DOHH2 (cell line): ENCODE measurements around the gene NSD2.

Experiments
- CTCF ChIP-seq: fragments of 200-600 bp; sonication (generic); IDR thresholded peaks from one replicate; pipeline ENCODE4 v1.5.1; 2014; ENCODE audit warnings: antibody characterized with exemption, mild to moderate bottlenecking, low read depth, low read length; ENCODE audit not compliant: poor library complexity, severe bottlenecking
- EZH2phosphoT487 ChIP-seq: fragments of 200-600 bp; sonication (generic); IDR thresholded peaks from 2 replicates; pipeline ENCODE4 v1.6.1; 2017; ENCODE audit warnings: borderline replicate concordance, mild to moderate bottlenecking, antibody characterized with exemption, low read length, moderate library complexity, mixed read lengths

GRCh38 chr4:1980561-1981041, 109.4 kb downstream of the NSD2 start:
- TF ChIP-seq CTCF, result no peak
- no peak for TF ChIP-seq EZH2phosphoT487
